Measurements from ENCODE around the gene HERC2.
"Not testable (repeated sequence)": the region's sequence is repeated elsewhere in the genome, so short reads cannot be mapped to it uniquely, and the experiment has no call there.

Gene HERC2

DNA sequence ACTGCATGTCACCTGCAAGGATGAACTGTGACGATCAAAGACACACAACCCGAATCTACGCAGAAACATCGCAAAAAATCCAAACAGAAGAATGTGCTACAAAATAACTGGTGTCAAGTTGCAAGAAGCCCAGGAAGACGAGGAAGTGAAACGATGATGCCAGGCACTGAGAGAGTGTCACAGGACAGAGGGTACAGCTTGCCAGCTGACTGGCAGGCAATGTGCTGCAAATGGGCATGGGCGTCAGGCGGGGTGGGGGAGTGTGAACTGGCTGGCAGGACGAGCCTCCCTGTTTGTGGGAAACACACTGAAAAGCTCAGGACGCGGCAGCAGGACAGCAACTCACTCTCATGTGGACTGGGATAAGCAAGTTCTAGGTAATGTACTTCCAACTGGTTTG lies 193.9 kb downstream of the HERC2 start:
- DNase-seq: no peak

- DNase-seq: no peak
Observed at GRCh38 chr15:28127036-28127435, 194.9 kb downstream of the HERC2 start.

DNA sequence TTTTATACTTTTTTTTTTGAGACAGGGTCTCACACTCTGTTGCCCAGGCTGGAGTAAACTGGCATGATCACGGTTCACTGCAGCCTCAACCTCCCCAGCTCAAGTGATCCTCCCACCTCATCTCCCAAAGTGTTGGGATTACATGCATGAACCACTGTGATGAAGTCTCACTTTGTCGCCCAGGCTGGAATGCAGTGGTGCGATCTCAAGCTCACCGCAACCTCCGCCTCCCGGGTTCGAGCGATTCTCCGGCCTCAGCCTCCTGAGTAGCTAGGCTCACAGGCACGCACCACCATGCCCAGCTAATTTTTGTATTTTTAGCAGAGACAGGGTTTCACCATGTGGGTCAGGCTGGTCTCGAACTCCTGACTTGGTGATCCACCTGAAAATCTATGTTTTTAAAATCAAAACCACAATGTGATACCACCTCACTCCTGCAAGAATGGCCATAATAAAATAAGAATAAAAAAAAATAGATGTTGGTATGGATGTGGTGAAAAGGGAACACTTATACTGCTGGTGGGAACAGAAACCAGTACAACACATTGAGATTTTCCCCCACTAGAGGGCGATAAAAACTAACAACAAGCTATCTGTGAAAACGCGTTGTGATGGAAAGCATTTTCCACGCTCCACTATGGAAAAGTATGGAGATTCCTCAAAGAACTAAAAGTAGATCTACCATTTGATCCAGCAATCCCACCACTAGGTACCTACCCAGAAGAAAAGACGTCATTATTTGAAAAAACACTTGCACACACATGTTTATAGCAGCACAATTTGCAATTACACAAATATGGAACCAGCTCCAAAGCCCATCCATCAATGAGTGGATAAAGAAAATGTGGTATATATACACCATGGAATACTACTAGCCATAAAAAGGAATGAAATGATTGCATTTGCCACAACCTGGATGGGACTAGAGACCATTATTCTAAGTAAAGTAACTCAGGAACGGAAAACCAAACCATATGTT lies 196.0 kb downstream of the HERC2 start:
- no peak for DNase-seq

GRCh38 chr15:28124841-28125240 lies 197.1 kb downstream of the HERC2 start:
- no peak for DNase-seq

GRCh38 chr15:28123408-28124023 lies 198.5 kb downstream of the HERC2 start:
- DNase-seq: peak; percentile 35

DNA sequence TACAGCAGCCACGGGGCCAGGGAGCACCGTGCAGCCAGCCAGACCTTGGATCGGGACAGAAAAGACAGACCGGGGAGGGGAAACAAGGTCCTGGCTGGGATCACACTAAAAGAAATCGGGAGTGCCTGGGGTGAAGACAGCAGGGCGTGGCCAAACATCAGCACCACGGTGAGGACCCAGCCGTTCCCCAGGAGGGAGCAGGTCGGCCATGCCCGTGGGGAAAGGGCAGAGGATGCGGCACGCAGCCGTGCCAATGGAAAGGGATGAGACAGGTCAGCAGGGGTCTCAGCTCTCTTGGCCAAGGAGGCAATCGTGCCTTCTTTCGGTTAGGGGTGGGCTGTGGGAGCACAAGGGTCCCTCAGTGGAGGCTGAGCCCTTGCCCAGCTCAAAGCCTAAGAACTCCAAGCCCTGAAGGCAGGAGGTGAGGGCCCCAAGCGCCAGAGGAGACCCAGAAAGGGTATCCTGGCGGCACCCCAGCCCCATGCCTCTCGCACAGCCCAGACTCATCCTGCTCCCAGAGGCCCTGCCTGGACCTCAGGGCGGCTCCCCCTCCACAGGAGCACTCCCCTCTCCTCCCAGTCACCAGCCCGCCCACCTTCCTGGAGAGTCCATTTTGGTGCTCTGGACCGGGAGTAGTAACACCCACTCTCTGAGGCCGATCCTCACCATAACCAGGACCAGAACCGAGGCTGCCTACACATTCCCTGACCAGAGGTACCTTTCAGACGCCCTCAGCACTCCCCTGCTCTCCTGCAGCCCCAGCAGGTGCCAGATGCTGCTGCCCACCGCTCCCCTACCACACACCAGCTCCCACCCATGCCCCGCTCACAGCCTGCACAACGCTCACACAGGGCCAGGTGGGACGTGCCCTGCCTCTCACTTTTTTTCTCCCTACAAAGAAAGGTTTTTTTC lies 199.7 kb downstream of the HERC2 start:
- DNase-seq: no peak

GRCh38 chr15:28121577-28121976 lies 200.4 kb downstream of the HERC2 start:
- not testable (repeated sequence) for DNase-seq

DNA sequence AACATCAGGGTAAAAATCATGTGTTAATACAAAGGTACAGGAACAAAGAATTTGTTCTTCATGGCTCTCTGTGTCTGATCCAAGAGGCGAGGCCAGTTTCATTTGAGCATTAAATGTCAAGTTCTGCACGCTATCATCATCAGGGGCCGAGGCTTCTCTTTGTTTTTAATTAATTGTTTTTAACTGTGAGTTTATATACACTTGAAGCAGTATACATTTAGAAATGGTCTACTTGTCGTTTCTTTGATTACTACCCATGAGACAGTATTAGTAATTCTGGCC lies 201.7 kb downstream of the HERC2 start:
- no peak for DNase-seq

- DNase-seq: no peak
Observed at GRCh38 chr15:28118531-28118930, 203.4 kb downstream of the HERC2 start.

DNA sequence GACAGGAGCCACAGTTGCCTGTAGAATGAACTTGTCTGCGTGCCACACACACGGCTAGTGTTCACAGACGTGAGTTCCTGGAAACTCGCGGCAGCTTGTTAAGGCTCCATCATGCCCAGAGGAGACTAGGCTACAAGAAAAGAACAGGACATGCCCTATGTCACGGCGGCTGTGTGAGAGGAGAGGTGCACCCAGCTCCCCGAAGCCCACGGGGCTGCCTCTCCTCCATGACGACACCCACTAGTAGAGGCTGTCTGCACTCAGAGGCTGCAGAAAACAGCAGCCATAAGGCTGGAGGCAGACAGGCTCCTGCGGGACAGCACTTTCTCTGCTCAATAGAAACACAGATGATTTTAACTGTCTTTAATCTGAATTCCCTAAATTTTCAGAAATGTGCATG lies 203.9 kb downstream of the HERC2 start:
- DNase-seq: no peak

DNA sequence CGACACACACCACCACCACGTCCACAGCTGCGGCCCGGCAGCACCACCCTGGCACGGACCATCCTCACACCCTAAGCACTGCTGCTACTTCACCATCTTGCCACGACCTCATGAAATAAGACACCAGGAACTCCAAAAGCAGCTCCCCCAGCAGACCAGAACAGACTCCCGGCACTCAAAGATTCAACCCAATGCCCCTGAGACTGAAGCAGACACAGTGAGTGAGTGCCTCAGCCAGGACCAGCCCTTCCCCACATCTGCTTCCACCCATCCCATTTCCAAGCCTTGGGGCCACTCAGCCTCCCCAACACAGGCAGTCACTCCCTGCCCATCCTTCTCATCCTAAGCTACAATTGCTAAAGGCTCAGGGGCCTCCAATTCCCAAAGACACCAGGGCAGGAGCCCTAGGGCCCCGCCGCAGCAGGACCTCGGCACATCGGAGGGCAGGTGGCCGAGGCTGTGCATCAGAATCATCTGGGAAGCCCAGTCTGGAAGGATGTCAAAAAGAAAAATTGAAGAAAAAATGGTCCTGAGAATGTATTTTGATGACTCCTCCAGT lies 204.5 kb downstream of the HERC2 start:
- no peak for DNase-seq

DNA sequence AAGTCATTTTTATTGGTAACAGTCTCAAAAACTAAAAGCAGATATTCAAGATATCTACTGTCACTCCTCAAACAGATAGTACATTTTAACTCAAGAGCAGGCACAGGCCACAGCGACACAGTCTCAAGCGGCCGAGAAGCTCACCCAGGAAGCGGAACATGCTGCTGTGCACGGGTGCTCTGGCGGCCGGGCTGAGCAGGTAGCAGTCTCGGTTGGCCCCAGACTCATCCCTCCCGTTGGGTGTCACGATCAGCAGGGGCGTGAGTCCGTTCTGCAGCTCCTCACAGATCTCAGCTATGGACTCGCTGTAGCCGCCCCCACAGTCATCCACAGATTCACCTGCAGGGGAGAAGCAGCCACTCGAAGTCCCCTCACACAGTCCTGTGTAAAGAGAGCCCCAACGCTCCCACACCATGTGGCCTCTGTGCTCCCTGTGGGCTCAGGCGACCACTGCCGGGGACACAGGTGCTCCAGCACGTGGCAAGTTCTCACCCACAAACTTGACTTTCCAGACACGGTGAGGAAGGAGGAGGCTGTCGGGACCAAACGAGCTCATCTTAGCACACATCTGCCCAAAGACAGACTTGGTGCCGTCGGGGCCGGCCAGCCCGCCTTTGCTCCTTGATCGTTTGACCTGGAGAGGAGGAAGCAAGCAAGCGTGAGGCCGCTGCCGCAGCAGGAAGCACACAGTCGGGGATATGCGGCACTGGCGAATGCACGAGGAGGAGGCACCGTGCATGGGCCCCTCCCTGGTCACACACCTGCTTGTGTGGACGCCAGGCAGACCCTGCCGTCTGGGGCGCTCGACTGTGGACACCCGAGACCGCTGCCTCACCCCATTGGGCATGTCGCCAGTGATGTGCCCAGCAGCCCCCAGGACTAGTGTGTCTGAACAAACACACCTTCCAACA lies 205.2 kb downstream of the HERC2 start:
- DNase-seq: no peak

DNA sequence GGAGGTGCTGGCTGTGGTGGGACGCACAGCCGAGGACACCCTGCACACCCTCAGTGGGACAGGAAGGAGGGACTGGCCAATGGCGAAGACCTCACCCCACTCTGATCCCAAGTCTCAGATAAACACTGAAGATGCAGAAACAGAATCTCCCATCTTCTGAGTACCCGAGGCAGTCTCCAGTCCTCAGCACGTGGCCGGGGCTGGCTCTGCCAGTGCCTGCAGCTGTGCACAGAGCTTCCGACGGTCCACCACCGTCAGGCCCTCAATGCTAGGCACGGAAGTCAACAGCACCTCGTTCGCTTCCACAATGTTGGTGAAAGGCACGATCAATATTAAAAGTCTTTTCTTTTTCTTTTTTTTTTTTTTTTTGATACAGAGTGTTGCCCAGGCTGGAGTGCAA lies 206.1 kb downstream of the HERC2 start:
- DNase-seq: no peak

GRCh38 chr15:28114721-28115622 lies 207.0 kb downstream of the HERC2 start:
- no peak for DNase-seq

GRCh38 chr15:28114114-28114455 lies 207.9 kb downstream of the HERC2 start:
- DNase-seq: no peak

GRCh38 chr15:28113394-28114113 lies 208.4 kb downstream of the HERC2 start:
- DNase-seq: no peak

- no peak for DNase-seq
Observed at GRCh38 chr15:28112962-28113361, 209.0 kb downstream of the HERC2 start.

DNA sequence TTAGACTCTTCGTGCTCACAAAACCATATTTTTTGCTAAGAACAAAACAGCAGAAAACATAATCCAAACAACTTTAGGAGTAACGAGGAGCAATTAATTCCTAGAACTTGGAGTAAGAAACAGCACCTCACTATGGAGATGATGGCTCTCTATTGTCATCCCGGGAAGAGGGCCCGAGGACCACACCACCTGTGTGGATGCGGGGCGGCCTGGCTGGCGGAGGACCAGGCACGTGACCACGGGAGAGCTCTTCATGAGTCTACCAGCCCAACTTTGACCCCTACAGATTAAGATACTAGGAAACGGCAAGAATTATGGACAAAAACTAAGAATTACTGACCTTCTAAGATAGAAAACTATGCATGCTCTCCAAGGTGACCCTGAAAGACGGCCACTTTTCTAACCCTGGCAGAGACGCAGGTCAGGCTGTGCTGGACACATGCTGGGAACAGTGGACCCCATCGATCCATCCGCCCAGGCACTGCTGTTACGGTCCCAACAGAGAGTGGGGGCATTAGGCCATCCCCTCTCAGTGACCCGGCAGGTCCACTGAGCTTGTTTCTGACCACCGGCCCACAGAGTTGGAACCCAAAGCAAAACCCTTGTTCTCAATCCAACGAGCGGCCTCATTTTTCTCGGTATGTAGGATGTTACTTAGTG lies 209.7 kb downstream of the HERC2 start:
- DNase-seq: no peak

GRCh38 chr15:28111543-28111942 lies 210.4 kb downstream of the HERC2 start:
- no peak for DNase-seq

DNA sequence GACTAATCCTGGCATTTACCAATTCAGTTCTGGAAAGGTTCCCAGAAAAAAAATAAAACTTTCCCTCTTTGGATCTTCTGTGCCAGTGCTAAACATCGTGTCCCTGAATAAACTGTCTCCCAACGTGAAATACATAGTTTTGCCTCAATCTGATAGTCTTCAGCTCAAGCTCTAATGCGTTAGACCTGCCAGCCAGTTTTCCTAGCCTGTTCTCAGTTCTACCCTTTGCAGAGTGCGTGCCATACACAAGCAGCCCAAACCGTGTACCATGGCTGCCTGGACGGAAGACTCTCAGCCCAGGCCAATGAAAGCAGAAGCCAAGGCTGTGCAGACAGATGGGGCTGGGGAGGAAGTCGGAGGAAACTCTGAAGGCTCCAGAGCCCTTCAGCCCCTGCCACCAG lies 211.5 kb downstream of the HERC2 start:
- DNase-seq: no peak

All from CD4-positive, alpha-beta T cell treated with Interleukin-15 for 1 hour (primary cell).